Embryonic facial prominence (tissue), 1 donor: Measurements from ENCODE around the gene TMEM163.
"Not testable (repeated sequence)": the region's sequence is repeated elsewhere in the genome, so short reads cannot be mapped to it uniquely, and the experiment has no call there.

ENCODE experiments used
- DNase-seq: peaks from one replicate; pipeline ENCODE4 v3.0.0-alpha.2; 2016; ENCODE audit errors: extremely low spot score

TMEM163 gene

DNA sequence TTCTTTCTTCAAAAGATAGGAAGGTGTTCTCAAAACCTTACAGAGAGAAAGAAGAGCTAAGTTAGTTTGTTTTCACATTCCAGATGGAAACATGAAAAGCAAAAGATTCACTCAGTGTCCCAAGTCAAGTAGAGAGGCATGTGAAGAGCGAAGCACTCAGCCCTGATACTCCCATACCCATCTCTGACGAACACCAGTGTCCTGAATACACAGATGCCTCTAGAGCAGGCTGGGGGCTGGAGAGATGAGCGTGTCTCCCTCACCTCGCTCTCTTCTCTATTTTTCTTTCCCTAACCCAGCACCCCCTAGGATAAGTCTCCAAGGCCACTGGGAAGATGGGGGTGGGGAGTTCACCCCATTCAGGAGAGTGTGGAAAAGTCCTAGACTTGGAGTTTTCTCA is 227.8 kb downstream of the TMEM163 start:
- no peak for DNase-seq

DNA sequence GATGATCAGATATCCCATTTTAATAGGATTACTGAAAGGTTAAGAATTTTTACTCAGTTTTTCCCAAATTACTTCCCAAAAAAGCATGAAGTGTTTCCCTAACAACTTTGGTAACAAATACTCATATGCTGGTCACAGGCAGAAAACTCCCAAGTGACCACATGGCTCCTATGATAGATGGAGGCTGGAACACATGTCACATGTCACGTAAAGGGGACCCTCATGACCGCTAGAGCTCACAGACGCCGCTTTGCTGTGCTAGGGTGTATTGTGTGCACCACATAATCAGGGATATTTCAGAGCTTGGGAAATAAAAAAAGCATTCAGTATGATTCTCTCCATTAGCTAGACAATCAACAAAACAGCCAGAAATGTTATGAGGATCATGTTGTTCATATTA is 228.2 kb downstream of the TMEM163 start:
- DNase-seq = no peak

DNA sequence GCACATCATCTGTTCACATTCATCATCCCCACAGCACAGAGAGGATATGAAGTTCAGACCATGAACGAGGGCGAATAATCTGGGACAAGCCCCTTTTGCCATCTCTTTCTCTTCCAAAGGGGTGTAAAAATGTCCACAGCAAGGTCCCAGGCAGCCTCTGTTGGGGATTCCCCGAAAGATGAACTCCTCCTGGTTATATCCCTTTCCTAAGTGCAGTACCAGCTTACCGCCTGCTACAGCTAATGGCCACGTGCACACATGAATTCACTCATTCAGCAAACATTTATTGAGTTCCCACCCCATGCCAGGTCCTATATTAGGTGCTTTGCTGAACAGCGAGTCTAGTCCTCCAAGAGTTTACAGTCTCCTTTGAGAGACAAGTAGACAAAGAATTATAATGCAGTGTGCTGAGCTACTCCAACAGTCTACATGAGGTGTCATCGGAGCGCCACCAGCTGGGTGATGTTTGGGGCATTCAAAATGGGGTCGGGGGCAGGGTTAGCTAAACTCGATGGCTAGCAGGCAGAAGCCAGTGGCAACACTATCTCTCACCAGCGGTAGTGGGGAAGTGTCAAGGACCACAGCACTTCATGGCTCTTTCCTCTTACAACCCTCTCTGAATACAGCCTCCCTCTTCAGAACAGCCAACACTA is 228.9 kb downstream of the TMEM163 start:
- DNase-seq = no peak

DNA sequence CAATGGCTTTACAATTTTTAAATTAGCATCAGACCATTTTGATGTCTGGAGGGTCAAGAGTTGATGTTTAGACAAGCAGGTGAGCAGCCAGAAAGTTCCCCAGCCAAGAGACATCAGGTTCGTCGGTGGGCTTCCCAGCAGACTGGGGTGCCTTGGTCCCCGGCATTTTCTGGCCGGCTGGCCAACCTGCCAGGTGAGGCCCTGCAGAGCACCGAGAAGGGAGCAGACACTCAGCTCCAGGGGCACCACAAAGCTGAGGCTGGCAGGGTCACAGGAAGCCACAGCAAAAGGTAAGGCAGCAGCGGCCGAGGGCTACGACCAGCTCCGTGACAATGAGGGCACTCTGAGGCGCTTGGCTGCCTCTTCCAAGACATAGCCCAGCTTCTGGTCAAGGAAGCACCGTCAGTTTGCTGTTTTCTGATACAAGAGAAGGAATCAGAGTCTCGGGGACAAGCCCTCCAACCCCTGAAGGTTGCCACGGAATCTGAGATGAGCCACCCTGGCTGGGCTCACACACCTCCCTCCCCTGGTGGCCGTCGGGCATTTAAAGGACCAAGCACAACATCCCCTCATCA is 235.9 kb downstream of the TMEM163 start:
- no peak for DNase-seq

DNA sequence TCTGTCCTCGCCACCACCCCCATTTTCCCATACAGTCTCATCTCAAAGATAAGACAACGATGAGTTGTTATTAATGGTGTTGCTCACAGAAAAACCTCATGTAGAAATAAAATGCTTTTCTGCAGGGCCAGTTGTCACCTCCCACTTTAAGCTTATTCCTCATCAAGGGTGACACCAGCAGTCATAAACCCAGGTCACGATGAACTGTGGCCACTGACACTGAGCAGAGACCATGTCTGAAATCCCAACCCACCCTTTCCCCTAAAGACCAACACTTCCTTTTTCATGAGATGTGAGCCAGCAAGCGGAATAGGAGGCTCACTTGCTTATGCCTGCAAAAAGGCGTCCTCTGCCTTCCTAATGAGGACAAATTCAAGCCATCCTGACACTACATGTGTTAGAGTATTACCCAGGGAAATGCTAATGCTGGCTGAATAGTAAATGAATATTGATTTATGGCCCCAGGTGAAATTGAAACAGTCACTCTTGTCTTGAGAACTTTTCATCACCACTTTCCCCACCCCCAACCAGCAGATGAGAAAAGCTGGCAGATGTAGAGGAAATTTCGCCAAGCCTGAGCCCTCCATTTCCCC is 236.6 kb downstream of the TMEM163 start:
- DNase-seq = no peak

DNA sequence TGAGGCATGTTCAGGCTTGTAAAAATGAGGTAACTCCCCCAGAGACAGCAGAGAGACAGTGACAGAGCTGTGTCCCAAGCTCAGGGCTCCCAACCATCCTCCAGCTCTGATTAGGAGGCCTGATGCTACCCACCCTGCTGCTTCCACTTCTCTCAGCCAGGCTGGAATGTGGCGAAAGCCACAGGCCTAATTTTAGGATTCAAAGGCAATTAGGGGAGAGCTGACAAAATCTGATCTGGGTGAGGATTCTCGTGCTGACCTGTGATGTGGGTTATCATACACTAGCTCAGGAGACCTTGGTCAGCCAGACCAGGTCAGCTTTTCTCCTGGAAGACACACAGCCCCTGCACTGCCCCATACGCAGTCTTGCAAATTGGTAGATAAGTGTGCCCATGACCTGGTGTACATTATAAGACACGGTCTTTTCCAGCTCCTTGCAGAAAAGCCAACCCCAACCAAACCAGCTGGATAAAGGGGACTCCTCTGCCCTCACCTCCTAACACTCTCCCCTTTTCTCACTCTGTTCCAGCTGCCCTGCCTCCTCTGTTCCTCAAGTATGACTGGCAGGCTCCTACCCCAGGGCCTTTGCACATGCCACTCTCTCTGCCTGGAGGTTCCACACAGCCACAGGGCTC is 239.0 kb downstream of the TMEM163 start:
- DNase-seq = no peak

DNA sequence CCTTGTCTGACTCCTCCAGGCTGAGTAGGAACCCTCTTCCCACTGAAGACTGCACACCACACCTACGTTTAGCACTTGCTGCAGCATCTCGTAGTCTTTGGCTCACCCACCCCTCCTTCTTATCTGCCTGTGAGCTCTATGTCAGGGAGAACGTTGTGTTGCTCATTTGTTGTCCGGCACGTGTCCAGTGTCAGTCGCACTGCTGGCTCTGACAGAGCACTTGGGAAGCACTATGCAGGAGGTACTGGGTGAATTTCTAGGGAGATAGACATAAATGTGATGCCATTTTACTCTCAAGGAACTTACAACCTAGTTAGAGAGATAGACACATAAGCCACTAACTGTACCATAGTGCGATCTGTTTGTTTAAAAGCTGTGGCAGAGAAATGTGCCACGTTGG is 241.8 kb downstream of the TMEM163 start:
- not testable (repeated sequence) for DNase-seq

DNA sequence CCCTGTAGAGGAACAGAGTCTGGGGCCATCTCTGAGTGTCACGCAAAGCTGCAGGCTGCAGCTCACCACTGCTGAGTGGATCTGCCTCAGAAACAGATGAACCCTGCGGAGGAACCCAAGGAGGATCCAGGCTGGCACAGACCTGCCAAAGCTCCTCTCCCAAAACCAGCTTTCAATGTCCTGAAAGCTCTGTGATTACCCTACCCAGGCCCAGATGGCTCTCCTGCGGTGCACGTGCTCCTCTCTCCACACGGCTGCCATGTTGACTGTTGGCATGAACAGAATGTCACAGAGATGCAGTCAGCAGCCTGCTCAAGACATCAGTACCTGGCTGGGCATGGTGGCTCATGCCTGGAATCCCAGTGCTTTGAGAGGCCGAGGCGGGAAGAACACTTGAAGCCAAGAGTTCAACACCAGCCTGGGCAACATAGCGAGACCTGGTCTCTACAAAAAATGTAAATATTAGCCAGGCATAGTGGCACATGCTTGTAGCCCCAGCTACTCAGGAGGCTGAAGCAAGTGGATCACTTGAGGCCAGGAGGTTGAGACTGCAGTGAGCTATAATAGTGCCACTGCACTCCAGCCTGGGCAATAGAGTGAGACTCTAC is 248.1 kb downstream of the TMEM163 start:
- no peak for DNase-seq

DNA sequence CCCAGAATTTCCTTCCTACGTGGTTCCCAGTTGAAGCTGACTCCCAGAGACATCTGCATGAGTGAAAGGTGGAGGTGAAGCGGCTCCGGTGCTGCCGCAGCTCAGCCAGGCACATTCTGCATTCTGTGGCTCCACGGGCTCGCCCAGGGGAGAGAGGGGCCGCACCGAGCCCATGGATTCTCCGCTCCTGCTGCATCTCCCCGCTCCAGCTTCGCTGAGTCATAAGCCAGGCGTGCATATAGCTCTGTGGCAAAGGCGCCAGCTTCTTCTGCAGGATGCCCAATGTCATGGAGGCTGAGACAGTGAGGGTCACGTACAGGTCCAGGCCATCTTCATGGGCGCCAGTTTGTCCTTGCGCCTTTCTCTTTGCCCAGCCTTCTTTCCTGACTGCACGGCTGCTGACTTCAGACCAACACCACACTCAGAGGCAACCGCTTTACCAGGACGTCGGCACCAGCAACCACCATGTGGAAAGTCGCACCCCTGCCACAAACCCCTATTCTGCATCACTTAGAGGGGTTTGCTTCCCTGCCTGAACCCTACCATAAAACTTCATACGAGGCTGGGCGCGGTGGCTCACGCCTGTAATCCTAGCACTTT is 249.2 kb downstream of the TMEM163 start:
- DNase-seq = no peak

DNA sequence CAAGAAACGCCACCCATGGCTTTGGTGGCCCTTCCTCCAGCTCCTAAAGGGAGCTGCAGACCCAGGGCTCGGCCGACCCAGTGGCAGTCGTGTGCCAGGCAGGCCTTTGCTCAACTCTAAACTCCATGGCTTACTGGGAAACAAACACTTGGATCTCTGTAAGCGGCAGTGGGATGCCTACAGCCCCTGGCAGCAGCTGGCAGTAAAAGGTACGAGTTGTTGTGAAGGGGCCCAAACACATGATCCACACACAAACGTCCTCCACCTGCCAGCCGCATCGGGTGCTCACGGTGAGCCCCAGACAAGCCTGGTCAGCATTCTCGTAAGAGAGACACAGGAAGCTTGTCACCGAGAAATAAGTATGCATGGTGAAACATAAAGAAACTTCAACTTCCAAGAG is 250.0 kb downstream of the TMEM163 start:
- DNase-seq = no peak

DNA sequence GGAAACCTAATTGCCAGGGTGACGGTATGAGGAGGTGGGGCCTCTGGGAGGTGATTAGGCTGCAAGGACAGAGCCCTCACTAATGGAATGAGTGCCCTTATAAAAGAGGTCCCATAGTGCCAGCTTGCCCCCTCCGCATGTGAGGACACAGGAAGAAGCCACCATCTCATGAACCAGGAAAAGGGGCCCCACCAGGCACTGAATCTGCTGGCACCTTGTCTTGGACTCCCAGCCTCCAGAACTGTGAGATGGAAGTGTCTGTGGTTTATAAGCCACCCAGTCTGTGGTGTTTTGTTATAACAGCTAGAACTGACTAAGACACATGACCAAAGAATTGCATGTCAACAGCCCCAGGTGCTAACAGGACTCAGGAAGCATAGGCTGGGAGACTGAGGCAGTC is 250.6 kb downstream of the TMEM163 start:
- DNase-seq = no peak

DNA sequence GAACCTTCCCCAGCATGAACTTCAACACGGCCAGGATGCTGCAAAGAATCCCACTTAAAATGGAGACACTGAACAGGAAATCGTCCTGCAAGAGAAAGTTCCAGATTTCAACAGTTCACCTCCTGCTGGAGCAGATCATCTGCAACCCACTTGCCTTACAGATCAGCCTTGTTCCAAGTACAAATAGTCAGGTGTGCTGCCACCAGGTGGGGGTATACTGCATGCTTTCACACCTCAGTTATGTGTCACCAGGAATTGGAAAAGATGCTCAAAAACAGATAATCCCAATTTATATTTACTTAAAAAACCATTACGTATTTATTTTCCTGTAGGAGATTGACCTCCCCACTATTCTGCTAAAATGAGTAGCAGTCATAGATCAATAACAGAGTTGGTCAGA is 252.7 kb downstream of the TMEM163 start:
- DNase-seq = no peak

DNA sequence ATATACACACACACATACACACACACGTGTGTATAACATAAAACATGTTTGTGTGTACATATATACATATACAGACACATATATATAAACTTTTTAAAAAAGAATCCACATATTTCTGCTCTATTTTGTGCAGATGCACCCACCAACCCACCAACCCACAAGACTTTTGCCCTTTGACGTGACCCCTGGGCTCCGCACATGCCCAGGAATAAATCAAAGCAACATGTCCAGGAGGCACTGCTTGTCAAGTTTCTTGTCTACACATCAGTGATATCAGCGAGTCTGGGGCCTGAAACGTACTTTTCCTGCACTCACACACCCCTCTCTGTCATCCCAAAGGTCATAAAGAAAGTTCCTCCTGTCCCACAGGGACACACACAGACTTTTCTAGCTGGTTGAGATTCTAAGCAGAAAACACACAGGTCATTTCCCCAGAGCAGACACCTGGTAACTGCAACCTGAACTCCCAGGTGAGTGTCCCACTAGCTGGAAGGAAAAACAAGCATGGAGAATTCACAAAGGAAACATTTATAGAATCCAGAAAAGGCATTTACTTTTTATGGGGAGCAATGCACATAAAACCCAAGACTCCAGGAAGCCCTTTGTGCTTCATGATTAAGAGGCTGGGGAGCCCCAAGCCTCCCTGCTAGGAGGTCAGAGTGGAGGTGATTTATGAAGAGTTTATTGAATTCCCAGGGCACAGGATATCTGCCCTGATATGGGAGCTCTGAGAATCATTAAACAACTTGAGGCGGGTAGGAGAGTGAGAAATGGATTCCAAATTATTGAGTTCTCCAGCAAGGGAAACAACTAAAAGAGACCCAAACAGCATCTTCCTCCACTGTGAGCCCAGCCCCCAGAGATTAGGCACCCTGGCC is 253.3 kb downstream of the TMEM163 start:
- DNase-seq = no peak

DNA sequence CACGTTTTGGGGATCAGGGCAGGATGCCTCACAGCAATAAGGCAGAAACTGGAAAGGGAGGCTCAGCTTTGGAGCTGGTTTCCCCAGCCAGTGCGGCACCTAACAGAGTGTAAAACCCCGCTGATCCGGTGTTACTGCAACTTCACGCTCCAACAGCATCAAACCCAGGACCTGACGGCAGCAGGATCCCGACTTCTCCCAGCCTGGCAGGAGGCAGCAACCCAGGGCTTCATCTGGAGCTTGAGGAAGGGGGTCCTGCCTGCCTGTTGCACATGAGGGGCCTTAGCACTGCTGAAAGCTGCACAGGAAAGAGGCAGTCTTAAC is 255.1 kb downstream of the TMEM163 start:
- no peak for DNase-seq

DNA sequence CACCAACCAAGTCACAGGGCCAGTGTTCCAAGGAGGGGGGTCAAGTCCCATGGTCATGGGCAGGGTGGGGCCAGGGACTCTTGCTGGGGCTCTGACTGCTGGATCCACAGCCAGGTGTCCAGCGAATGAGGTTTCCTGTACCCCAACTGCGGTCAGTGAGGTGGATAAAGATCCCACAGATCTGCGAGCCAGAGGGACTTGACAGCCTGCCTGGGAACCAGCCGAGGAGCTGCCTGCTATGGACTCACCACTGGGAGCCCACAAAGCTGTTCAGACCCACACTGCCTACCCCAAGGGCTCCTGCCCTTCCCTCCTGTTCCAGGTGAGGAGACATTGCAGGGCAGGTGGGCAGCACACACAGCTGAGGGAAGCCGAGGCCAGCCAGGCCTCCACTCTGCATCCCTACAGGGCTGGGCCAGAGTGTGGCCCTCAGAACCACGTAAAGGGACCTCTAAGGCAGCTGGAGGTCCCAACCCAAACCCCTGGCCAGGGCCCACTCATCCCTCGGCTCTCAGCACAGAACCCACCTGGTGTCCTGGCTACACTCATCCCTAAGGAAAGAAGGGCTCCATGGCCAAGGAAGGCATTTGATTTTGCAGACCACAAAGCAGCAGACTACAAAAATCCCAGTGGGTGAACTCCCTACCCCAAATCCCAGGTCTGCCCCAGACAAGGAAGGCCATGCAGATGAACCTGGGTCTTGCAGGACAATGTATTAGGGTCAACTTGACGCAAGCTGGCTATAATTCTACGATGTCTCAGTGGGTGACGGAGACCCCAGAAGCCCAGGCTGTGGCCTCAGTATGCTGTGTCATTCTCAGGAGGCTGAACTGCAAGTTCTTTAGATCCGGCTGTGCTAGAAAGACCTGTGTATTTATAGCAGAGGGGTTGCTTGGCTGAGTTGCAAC is 255.8 kb downstream of the TMEM163 start:
- DNase-seq = no peak

DNA sequence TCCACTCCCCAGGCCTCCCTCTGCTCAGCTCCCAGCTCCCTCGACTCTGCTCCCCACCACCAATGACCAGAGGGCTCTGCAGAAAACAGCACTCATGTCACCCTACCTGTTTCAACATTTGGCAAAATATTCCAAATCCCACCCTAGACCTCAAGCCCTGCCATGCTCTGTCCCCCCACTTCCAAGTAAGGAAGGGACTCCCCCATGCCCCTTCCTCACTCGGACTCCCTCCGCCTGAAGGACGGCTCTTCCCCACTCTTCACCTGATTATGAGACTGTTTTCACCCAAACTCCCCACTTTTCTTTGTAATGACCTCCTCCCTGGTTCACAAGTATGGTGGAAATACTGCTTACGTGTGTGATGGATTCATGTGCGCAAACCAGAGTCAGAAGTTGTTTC is 256.5 kb downstream of the TMEM163 start:
- DNase-seq = no peak

DNA sequence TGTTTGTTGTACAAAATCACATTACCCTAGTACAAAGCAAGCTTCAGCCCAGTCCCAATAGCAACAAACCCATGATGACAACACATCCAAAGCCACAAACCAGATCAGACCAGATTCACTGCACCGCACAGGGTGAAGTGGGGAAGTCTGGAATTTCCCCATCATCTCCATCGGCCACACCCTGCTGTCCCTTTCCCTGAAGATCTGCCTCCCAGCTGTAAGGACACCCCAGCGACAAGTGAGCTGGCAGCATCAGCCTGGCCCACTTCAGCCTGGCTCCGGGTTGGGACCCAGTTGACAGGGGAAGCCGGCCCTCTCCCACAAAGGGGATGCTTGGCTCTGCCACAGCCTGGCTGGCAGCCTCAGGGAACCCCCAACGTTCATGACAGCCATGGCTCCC is 257.3 kb downstream of the TMEM163 start:
- DNase-seq = no peak

DNA sequence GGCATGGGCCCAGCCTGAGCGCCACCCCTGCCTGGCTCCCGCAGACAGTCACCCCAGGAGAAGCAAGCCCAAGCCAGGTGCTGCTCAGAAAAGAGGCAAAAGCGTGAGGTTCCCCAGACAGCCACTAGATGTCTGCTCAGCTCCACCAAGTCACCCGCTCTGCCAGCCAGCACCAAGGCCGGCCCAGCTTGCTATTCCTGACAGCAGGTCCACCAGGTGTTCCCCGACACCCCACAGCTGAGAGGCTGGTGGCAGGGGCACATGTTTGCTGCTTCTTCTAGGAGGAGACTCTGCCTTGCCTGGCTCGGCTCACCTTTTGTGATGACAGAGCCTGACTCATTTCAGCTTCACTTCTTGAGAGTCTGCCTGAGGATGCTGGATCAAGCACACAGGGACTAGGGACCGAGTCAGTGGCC is 258.2 kb downstream of the TMEM163 start:
- DNase-seq = no peak

DNA sequence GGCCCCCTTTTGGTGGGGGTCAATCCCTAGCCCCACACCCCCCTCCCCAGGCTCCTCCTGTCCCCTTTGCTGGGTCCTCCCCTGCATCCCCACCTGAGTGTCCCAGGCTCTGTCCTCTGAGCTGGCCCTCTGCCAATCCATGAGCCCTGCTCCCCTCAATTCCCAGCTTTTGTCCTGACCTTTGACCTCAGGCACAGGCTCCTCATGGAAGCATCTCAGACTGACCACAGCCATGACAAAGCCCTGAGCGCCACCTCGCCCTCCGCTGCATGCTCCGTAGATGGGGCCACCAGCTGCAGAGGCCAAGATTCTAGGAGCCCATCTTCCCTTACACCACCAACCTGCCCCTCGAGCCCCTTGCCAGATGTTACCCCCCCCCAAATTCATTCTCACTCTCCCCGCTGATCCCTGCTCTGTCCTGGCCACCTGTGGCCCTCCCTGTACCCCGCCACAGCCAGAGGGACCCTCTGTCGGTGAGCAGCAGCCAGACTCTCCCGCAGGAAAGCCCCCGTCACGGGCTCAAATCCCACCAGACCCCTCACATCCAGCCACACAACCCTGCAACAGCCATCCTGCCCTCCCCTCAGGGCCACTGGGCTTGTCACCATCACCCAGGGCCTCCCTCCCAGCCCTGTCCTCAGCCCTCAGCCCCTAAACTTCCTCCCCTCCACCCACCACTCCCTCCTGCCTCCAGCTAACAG is 258.9 kb downstream of the TMEM163 start:
- DNase-seq = no peak

DNA sequence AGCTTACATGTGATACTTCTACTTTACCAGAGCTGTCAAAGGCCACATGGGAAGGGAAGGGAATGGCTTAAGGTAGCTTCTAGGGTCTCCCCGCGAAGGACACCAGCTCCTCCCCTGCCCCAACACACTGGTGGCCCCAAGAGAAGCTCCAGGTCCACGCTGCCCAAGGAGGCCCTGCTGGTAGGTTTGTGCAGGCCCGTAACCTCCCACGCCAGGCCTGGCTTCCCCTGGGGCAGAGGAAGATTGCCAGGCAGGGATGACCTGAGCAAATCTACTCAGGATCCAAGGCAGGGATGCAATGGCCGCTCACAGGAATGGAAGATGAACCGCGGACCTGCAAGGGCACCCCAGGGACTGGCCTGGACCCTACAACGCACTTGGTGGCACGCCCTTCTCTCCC is 259.9 kb downstream of the TMEM163 start:
- DNase-seq = no peak
